ENCODE results near the gene GRB10.
"Not testable (repeated sequence)": the region's sequence is repeated elsewhere in the genome, so short reads cannot be mapped to it uniquely, and the experiment has no call there.

Gene GRB10

GRCh38 chr7:50598460-50599343 is 184.0 kb downstream of the GRB10 start:
- DNase-seq = peak; percentile 14 to 31

- no peak for DNase-seq
These were observed 186.2 kb downstream of the GRB10 start for GRCh38 chr7:50596484-50596883.

- DNase-seq = no peak
These were observed 187.1 kb downstream of the GRB10 start for GRCh38 chr7:50595491-50596102.

- DNase-seq = no peak
These were observed 187.8 kb downstream of the GRB10 start for GRCh38 chr7:50594734-50595485.

GRCh38 chr7:50594136-50594535 is 188.6 kb downstream of the GRB10 start:
- DNase-seq = no peak

GRCh38 chr7:50592940-50593339 is 189.8 kb downstream of the GRB10 start:
- DNase-seq = no peak

- DNase-seq = no peak
These were observed 190.9 kb downstream of the GRB10 start for GRCh38 chr7:50591480-50592438.

GRCh38 chr7:50591098-50591479 is 191.6 kb downstream of the GRB10 start:
- no peak for DNase-seq

GRCh38 chr7:50590535-50590934 is 192.2 kb downstream of the GRB10 start:
- DNase-seq = no peak

GRCh38 chr7:50589364-50589763 is 193.3 kb downstream of the GRB10 start:
- no peak for DNase-seq

- DNase-seq = no peak
These were observed 193.8 kb downstream of the GRB10 start for GRCh38 chr7:50588937-50589336.

GRCh38 chr7:50587737-50588136 is 195.0 kb downstream of the GRB10 start:
- DNase-seq = no peak

- DNase-seq = no peak
These were observed 197.8 kb downstream of the GRB10 start for GRCh38 chr7:50584793-50585408.

- DNase-seq = no peak
These were observed 198.3 kb downstream of the GRB10 start for GRCh38 chr7:50584386-50584785.

- not testable (repeated sequence) for DNase-seq
These were observed 199.4 kb downstream of the GRB10 start for GRCh38 chr7:50583295-50583694.

- not testable (repeated sequence) for DNase-seq
These were observed 200.4 kb downstream of the GRB10 start for GRCh38 chr7:50582271-50582670.

GRCh38 chr7:50580666-50581065 is 202.0 kb downstream of the GRB10 start:
- not testable (repeated sequence) for DNase-seq

GRCh38 chr7:50580057-50580456 is 202.6 kb downstream of the GRB10 start:
- DNase-seq = no peak

- DNase-seq = not testable (repeated sequence)
These were observed 204.6 kb downstream of the GRB10 start for GRCh38 chr7:50578105-50578504.

- DNase-seq = no peak
These were observed 205.1 kb downstream of the GRB10 start for GRCh38 chr7:50577569-50577968.

GRCh38 chr7:50576388-50576787 is 206.3 kb downstream of the GRB10 start:
- DNase-seq = not testable (repeated sequence)

- no peak for DNase-seq
These were observed 214.9 kb downstream of the GRB10 start for GRCh38 chr7:50567715-50568261.

Data from inflammatory macrophage treated with lipopolysaccharide for 1 hour (primary cell).